HG02588 (cell line): ENCODE results near the gene FOXF1.

ENCODE experiments used
- ATAC-seq: cut with Tn5 transposase; IDR thresholded peaks from one replicate; pipeline ENCODE4 v1.9.1; 2021; ENCODE audit warnings: mild to moderate bottlenecking, moderate library complexity; ENCODE audit not compliant: unreplicated experiment

Gene FOXF1

DNA sequence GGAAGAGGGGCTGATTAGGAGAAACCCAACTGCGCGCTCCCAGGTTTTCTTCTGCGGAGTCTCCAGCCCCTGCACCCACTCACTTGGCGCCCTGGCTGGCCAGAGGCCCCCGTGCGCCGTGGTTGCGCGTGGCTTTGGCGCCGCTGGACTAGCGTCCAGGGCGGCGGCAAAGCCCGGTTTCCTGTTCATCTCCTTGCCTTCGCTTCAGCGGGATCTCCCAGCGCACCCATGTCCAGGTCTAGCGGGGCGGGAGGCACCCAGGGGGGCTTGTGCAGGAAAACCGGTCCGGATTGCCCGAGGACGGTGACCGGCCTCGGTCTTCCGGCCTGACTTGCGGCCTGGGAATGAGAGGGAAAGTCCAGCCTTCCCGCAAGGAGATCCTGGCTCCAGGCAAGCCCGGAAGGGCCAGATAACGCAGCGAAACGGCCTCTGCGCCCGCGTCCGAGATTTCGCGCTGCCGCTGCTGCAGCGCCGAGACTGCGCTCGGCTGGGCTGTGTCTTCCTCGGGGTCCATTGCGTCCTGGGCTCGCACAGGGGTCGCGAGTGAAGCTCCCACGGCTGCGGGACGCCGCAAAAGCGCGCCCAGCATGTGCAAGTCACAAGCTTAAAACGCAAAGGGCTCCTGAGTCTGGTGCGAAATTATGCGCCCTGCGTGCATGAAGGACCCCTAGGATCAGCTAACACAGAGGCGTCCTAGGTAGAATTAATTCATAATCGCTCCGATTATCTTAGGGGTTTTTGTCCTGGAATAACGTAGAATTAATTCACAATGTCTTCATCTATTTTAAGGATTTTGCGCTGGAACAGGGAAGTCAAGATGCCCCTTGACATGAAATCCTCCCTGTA, 5.7 kb downstream of the FOXF1 start:
- ATAC-seq = no peak

DNA sequence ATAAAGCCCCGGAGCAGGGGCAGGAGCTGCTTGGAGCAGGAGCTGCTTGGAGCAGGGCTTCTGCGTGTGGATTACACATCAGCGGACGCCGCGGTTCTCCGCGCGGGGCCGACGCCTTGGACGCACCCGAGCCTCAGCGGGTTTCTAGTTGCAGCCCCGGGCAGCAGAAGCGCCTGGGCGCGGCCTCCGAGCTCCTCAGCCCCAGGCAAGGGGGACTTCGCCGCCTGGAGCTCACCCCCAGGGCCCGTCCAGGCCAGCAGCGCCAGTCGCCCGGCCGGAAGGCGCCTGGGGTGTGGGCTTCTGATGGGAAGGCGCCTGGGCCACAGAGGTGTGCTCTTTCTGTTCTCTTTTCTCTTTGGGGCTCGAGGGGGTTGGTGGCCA, 6.3 kb downstream of the FOXF1 start:
- ATAC-seq = no peak

DNA sequence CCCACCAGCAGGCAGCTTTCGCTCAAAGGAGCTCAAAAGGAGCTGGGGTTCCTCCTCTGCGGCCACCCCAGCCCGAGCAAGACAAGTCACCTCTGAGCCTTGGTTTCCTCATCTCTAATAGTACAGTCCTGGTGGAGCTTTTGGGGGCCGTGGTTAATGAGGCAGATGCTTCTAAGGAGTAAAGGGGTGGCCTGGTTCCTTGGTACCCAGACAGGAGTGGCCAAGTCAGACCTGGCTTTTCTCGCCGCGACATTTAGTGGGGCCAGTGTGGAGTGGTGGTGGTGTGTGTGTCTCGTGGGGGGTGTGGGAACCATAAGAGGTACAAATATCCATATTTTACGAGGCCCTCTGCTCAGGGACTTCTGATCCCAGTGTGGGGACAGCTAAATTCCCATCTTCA, 6.7 kb downstream of the FOXF1 start:
- ATAC-seq = no peak

DNA sequence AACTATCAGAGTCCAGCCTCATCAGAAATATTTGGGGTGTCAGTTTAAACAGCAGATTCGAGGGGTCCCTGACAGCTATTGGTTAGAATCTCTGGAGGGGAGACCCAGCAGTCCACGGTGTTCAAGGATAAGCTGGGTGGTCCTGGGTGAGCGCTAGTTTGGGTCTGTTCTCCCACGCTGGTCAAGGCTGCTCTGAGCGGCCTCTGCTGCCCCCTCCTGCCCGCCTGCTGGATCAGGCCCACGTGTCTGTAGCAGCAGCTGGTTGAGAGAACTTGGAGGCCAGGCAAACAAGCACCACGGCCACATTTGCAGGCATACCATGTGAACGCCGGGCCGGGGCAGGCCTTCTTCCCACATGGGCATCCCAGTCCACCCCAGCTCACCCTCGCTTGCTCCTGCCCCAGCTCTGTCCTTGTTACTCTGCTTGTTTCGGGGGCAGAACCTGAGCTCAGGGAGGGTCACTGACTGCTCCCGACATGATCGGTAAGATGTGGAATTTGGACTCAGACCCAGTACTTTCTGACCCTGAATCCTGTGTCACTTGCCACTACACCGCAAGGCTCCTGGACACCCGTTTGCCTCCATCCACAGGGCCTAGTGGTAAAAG, 7.4 kb downstream of the FOXF1 start:
- no peak for ATAC-seq

DNA sequence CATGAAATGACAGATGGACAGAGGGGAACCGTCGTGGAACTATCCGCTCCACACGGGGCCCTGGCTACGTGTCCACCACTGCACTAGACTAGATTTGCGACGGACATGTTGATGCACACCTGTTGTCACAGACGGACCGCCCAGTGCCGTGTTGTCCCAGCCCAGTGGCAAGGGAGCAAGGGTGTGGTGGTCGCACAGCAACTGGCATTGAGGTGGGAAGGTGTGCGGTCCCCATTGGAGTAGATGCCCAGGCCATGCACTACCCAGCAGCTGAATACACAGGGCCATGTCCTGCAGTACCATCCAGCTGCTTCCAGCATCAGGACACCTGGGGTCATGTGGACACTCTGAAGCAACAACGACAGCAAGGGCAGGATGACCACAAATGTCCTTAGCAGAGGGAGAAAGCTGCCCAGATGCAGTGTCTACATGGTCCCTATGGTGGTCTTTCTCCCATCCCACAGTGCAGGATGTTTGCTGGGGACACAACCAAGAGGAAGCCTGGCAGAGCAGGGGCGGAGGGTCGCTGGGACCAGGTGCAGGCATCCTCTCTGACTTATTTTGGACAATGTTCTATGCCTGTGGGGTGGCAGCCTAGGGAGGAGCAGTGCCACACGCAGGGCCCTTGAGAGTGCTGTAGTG, 8.8 kb downstream of the FOXF1 start:
- no peak for ATAC-seq

DNA sequence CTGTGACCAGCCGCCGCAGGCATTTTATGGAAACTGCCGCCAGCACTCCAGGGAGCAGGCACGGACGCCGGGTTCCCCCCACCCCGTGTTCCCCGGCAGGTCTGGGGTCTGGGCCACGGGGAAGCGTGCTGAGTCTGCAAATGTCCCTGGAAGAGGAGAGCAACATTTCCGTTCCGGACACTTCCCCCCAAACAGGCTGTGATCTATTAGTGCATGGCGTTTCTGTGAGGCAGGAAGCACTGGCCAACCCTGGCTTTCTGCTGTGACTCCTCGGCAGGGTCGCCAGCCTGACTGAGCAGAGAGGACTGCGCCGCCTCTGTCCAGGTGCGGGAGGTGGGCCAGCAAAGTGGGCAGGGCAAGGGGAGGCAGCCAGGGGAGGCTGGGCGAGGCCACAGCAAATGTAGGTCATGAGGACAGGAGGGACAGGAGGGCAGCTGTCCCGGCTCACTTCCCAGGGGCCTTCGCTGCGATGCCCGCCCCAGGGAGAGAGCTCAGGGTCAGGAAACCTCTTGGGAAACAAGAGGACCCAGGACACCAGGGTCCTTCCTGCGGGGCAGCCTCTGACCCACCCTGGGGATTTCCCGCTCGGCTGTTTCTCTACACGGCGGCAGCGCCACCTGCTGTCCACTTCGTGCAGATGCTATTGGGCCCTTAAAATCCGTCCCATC, 9.5 kb downstream of the FOXF1 start:
- no peak for ATAC-seq

DNA sequence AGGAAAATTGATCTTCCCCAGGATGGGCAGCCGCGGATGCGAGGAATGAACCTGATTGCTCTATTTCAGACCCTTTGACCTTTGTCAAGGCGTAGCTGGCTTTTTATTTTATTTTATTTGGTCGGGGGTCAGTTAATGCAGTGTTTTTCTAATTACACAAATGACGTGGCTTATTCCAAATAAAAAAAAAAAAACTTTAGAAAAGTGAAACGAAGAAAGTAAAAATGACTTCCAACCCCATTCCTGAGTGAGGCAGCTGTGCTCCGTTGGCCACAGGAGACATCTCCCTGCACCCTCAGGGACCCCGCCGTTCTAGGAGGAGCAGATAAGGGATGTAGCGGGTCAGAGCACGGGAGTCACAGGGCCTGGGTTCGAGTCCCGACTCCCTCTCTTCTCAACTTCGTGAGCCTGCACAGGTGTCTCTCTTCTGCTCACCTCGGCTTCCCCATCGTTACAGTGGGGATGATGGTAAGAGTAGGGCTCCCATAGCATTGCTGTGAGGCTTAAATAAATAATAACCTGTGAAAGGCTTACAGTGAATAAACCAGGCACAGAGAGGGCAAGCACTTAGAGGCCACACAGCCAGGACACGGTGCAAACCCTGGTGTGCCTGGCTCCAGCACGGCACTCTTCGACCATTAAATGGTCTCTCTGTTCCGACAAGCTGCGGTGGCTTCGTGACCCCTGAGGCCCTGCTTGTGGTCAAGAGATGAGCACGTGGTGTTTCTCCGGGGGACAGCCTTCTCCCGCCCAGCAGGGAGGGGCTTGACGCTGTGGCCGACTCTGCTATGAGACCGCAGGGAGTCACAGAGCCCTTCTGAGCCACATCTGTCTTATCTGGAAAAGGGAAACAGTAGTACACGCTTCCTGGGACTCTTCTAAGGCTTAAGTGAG, 10.2 kb downstream of the FOXF1 start:
- ATAC-seq = no peak

DNA sequence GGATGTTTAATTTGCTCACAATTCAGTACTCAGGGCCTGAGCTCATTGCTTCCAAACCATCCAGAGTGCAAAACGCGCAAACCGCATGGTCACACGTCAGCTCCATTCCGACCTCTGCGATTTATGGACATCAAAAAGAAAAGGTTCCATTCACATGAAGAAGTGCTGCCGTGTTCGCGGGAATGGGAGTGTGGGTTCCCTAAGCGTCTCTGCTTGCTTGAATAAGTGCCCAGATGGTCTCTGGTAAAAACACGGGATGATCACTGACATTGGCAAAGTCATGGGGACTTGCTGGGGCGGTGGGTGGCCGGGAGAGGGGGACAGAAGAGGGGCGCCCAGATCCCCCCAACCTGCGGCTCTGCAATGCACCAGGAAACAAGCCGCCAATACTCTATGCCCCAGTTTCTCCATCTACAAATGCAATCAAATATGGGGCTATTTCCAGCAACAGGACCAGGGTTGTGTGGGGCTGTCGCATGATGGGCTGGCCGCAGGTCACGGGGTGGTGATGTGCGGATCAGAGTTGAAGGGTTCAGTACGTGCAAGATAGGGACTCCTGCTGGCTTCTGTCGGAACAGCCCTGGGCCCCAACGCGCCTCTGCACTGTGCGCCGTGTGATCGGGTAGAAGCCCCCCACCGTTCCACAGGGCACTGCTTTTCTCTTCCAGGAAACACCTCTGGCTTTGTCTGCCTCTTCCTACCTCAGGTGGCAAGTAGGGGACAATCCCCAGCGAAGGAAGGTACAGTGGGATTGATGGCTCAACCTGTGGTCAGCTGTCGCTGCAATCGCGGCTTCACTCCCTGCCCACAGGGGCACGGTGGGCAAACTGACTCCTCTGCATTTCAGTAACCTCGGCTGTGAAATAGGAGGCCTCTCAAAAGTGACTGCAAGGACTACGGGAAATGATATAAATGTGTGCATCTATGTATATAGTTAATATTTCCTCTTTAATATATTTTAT, 11.2 kb downstream of the FOXF1 start:
- no peak for ATAC-seq

DNA sequence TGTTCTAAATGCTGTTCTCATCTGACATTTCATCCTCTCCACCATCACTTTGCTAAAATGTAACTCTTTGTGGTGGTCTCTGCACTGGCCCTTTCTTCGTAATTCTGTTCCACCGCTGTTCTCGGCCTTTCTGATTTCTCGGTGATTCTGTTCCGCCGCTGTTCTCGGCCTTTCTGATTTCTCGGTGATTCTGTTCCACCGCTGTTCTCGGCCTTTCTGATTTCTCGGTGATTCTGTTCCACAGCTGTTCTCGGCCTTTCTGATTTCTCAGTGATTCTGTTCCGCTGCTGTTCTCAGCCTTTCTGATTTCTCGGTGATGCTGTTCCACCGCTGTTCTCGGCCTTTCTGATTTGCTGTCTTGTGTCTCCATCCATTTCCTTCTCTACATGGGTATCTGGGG, 12.3 kb downstream of the FOXF1 start:
- ATAC-seq = no peak

DNA sequence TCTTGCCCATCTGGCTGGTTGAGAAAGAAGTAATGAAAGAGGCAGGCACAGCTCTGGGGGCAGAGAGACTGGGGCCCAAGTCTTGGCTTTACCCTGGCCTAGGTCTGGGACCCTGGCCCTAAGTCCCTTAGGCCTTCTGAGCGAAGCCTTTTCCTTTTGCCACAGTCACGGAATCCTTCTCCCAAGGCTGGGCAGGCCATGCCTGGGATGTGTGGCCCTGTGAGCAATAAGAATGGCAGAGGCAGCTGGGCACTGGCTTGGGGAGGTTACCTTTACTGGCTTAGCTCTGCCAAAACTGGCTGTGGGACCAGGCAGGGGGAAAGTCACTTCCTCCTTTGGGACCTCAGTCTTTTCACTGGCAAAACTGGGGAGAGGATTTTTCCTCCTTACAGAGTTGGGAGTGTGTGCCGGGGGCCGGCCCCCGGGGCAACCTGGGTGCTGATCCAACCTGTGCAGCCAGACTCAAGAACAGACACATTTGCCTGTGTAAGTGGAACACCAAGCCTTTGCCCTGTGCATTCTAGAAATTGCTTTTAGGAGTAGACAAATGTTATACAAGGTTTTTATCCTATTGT, 12.9 kb downstream of the FOXF1 start:
- no peak for ATAC-seq

DNA sequence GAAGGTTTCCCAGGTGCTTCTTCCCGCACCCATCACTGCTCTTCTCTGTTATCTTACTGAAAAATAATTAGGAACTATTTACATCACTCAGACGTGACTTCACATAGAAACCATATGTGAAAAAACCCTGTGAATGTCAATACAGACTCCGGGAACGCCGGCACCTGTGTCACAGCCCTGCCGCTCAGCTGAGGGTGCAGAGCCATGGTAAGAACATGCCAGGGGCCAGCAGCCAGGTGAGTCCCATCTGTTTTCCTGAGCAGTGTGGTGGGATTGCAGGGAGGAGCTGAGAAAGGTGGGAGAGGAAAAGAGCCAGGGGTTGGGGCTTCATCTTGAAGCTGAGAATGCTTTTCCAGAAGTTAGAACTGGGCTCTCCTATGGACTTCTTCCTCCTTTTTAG, 13.7 kb downstream of the FOXF1 start:
- ATAC-seq = no peak

DNA sequence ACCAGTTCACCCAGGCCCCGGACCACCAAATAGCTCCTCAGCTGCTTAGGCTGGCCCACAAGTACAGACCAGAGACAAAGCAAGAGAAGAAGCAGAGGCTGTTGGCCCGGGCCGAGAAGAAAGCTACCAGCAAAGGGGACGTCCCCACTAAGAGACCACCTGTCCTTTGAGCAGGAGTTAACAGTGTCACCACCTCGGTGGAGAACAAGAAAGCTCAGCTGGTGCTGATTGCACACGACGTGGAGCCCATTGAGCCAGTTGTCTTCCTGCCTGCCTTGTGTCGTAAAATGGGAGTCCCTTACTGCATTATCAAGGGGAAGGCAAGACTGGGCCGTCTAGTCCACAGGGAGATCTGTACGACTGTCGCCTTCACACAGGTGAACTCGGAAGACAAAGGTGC, 15.4 kb downstream of the FOXF1 start:
- ATAC-seq = no peak

DNA sequence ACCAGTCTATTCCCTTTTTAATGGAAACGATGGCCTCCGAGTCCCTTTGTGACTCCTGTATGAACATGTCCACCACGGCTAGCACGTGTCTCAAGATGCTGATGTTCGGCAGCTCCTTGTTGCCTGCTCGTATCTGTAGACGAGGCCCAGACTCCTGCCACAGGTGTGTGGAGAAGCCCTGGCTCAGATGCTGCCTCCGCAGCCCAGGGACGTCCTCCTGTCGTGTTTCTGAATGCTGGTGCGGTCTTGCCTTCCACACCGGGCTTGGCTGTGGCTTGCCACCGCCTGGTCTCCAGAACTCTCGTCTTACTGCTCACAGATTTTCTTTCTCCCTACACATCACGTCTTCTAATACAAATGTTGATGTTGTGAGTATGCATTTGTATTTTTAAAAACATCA, 17.0 kb downstream of the FOXF1 start:
- ATAC-seq = no peak

DNA sequence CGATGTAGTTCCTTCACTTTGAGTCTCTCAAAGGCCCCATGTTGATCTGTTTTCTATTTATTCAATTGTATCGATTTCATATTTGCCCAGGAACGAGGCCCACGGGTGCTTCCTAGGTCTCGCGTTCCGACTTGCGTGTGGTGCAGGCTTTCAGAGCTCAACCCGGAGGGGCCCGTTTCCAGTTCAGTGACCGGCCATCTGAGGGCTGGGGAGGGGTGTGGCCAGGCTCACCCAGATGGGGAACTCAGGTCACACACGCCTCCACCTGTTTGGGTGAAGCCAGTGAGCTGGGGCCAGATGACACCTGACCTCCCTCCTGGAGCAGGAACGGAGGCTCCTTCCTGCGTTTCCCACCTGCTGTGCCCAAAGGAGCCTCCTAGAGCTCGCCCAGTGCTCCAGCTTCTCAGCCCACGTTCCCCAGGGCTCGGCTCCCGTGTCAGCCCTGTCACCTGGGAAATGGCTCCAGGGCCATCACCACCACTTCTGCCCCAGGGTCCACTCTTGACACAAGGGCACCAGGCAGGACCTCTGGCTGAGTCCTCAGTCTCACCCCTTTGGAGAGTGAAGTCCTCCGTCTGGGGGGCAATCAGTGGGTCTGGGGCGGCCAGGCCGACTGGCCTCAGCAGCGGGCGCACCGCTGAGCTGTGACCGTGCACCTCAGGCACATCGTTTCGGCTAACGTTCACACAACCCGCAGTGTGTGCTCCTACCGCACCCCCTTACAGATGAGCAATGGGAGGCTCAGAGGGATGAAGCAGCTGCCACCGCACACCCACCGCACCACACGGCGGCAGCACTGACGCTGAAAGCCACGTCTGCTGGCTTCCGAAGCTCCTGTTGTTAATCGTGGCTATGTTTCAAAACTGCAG, 18.0 kb downstream of the FOXF1 start:
- no peak for ATAC-seq

DNA sequence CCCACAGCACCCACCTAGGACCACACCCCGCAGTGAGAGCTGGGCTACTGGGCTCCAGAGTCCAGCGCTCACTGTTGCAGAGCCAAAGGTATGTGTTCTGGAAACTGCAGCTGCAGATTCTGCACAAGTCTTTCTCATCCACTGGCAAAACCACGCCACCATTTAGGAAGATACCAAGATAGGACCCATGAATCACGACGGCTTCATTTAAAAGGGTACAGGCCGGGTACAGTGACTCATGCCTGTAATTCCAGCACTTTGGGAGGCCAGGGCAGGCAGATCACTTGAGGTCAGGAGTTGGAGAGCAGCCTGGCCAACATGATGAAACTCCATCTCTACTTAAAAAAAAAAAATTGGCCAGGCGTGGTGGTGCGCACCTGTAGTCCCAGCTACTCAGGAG, 18.8 kb downstream of the FOXF1 start:
- ATAC-seq = no peak

DNA sequence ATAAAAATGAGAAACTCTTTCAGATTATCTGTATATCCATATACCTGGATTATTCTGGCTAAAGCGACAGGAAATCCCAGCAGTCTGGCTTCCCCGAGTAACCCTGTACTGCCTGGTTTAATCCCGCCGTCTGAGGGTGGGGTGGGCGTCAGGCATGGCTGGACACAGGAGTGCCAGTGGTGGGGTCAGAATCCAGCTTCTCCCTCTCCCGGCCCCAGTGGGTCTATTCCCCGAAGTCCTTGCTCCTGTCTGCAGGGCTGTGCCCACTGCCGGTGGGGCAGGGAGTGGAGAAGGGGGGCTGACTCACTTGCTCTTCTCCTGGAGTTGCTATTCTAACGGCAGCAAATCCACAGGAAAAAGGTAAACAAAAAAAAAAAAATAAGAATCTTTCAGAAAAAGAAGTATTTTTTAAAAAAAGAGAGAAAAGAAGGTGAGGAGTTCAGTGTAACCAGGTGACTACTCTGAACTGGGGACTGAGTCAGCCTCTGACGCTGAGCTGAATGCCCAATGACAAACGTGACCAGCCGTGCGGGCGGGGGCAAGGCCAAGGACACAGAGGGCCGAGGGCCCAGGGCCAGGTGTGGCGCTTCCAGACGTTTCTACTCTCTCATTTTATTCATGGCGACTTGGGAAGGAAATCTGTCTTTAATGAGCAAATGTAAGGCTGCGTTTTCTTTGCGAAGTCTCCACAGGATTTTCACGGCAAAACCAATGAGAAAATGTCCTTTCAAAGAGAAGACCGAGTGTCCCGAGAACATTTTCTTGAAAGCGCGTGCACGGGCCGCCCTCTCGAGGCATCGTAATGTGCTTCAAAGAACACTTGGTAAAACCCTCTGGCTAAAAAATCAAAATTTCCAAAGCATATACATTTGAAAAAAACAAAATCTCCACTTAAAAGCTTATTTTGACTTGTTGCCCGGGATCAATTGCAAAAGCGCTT, 20.2 kb downstream of the FOXF1 start:
- ATAC-seq = no peak

DNA sequence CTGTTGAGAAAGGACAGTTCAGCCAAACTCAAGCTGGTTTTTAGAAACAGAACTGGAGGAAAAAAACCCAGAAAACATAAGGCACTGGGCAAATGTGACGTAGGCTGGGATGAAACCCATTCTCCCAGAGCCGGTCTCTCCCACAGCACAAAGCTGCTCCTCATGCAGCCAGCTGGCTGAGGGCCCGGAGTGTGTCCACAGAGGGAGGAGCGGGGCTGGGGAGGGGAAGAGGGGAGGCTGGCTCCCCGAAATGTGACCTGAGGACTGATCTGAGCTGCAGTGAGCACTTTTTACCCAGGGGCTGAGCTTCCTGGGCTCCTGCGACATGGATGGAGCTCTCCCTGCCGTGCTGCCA, 20.8 kb downstream of the FOXF1 start:
- ATAC-seq = no peak
